CD4-positive, alpha-beta T cell treated with Interleukin-21 for 1 hour (primary cell): ENCODE measurements around the gene SMG7.

Source experiments
- DNase-seq: peaks from one replicate; pipeline ENCODE4 v3.0.0-alpha.2; 2020

Gene SMG7

GRCh38 chr1:183596500-183596899 is 124.2 kb downstream of the SMG7 start:
- DNase-seq = no peak

GRCh38 chr1:183597656-183598347 is 125.5 kb downstream of the SMG7 start:
- DNase-seq = no peak

- no peak for DNase-seq
Observed at GRCh38 chr1:183598386-183598785, 126.1 kb downstream of the SMG7 start.

- DNase-seq = no peak
Observed at GRCh38 chr1:183600136-183600535, 127.8 kb downstream of the SMG7 start.

GRCh38 chr1:183600634-183601033 is 128.3 kb downstream of the SMG7 start:
- DNase-seq = no peak

GRCh38 chr1:183602510-183602909 is 130.2 kb downstream of the SMG7 start:
- DNase-seq = no peak
